A549 treated with Hydrocortisone at 1 μM for 4 hours (cell line): ENCODE results near the gene FKBP5. TPM values are rescaled to one million over a fixed set of nuclear protein-coding genes. Genes with fewer than 3 reads are reported as not detected.

Experiments
- total RNA-seq: library from RNA; stranded (reverse); fragments of 200-300 nt; extraction: Qiagen RNA extraction; gene quantifications from 5 replicates; pipeline ENCODE4 v1.2.3, GENCODE V29; 2022

Gene FKBP5
- total RNA-seq, result 102 to 165 TPM (median 126 TPM) in 5 replicates

GRCh38 chr6:35688605-35689322, at the start of gene FKBP5:
TSS of gene FKBP5 (minus strand) at chr6:35688915. CDS start at chr6:35642824, 46,091 bp downstream.

GRCh38 chr6:35736982-35737412, 48.3 kb upstream of the FKBP5 start, which contains the start of gene ARMC12:
TSS of gene ARMC12 (plus strand) at chr6:35737032. CDS start at chr6:35737109, 77 bp downstream.

Other genes with a start within 250 kb of the FKBP5 start
- 3.3 to 3.9 TPM (median 3.7 TPM) in 5 replicates for gene FANCE, start 236.6 kb downstream of the FKBP5 start, total RNA-seq
- gene RPL10A, start 220.5 kb downstream of the FKBP5 start, total RNA-seq, result 1,438 to 1,588 TPM (median 1,532 TPM) in 5 replicates
- 5.7 to 8.0 TPM (median 7.6 TPM) in 5 replicates for gene TEAD3, start 191.8 kb downstream of the FKBP5 start, total RNA-seq
- gene TULP1, start 176.0 kb downstream of the FKBP5 start, total RNA-seq, result not detected in 5 replicates
- gene ARMC12, start 48.1 kb upstream of the FKBP5 start, total RNA-seq, result 0.52 to 1.0 TPM (median 0.62 TPM) in 5 replicates
- gene CLPSL2, start 87.7 kb upstream of the FKBP5 start, total RNA-seq, result 0.60 to 1.6 TPM (median 0.66 TPM) in 5 replicates
- gene CLPSL1, start 92.1 kb upstream of the FKBP5 start, total RNA-seq, result not detected in 5 replicates
- gene CLPS, start 108.4 kb upstream of the FKBP5 start, total RNA-seq, result not detected in 5 replicates
- gene LHFPL5, start 116.4 kb upstream of the FKBP5 start, total RNA-seq, result 0.09 to 0.15 TPM (median 0.12 TPM) in 3 of 5 replicates, not detected in the others
- gene SRPK1, start 232.2 kb upstream of the FKBP5 start, total RNA-seq, result 24.9 to 54.2 TPM (median 29.4 TPM) in 5 replicates